DOHH2 (cell line): ENCODE results near the gene TSPO.
A peak's percentile ranks its signal among the peaks of the same experiment; 100 is the strongest.

ENCODE experiments used
- CTCF ChIP-seq: fragments of 200-600 bp; sonication (generic); IDR thresholded peaks from one replicate; pipeline ENCODE4 v1.5.1; 2014; ENCODE audit warnings: antibody characterized with exemption, mild to moderate bottlenecking, low read depth, low read length; ENCODE audit not compliant: poor library complexity, severe bottlenecking
- EZH2phosphoT487 ChIP-seq: fragments of 200-600 bp; sonication (generic); IDR thresholded peaks from 2 replicates; pipeline ENCODE4 v1.6.1; 2017; ENCODE audit warnings: borderline replicate concordance, mild to moderate bottlenecking, antibody characterized with exemption, low read length, moderate library complexity, mixed read lengths

- TF ChIP-seq CTCF (peak; percentile 47), EZH2phosphoT487 (no peak)
Measured at GRCh38 chr22:43159484-43160178, 8.3 kb downstream of the TSPO start.
